Lung microvascular endothelial cell (primary cell): Measurements from ENCODE around the gene STAT5A. TPM values are rescaled to one million over a fixed set of nuclear protein-coding genes. Genes with fewer than 3 reads are reported as not detected.

Experiments used
- DNase-seq, 2 donors: peaks; one replicate each; pipeline versions ENCODE4 v3.0.0 to v3.0.0-alpha.2; 2010; ENCODE audit warnings: low read depth in 2 of 2
- total RNA-seq: library from RNA; depleted of rRNA; stranded (reverse); fragments of >200 nt; gene quantifications from 2 replicates; pipeline ENCODE4 v1.2.1, GENCODE V29; 2014

The STAT5A gene
- total RNA-seq, 1 donor from 2014 or later: 44.2 TPM

DNA sequence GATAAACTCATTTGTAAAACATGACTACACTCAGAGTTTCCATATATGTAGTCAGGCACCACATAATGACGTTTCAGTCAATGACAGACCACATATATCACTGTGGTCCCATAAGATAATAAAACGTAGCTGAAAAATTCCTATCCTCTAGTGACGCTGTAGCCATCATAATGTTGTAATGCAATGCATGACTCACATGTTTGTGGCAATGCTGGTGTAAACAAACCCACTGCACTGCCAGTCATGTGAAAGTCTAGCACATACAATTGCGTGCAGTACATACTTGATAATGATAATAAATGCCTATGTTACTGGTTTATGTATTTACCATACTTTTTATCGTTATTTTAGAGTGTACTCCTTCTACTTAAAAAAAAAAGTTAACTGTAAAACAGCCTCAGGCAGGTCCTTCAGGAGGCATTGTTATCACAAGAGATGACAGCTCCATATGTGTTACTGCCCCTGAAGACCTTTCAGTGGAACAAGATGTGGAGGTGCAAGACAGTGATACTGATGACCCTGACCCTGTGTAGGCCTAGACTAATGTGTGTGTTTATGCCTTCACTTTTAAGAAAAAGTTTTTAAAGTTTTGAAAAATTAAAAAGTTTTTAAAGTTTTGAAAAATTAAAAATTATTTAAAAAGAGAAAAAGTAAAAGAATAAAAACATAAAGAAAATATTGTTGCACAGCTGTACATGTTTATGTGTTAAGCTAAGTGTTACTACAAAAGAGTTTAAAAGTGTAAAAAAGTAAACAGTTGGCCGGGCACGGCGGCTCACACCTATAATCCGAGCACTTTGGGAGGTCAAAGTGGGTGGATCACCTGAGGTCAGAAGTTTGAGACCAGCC, 21.2 kb upstream of the STAT5A start:
- peak; percentile 56 to 80 for DNase-seq

DNA sequence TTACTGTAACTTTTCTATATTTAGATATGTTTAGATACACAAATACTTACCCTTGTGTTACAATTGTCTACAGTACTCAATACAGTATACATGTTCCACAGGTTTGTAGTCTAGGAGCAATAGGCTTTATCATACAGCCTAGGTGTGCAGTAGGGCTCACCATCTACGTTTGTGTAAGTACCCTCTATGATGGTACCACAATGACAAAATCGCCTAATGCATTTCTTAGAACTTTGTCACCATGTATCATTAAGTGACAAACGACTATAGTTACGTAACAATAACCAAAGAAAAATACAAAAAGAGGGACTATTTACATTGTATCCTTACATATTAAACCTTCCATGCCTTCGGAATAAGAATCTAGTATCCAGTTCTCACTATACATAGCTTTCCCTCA, 20.1 kb upstream of the STAT5A start:
- DNase-seq: no peak

DNA sequence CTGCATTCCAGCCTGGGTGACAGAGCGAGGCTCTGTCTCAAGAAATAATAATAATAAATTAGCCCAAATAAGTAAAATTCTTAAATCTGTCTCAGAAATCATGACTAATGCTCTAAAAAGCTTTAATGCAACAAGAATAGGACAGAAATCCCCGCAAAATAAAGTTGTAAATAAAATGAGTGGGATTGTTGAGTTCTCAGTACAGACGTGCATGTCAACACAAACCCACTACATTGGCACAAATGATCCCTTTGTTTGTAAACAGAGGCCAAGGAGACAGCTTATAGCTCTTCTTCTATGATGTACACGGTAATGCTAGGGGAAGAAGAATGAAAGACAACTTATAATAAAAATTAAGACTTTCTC, 18.1 kb upstream of the STAT5A start:
- DNase-seq: no peak

DNA sequence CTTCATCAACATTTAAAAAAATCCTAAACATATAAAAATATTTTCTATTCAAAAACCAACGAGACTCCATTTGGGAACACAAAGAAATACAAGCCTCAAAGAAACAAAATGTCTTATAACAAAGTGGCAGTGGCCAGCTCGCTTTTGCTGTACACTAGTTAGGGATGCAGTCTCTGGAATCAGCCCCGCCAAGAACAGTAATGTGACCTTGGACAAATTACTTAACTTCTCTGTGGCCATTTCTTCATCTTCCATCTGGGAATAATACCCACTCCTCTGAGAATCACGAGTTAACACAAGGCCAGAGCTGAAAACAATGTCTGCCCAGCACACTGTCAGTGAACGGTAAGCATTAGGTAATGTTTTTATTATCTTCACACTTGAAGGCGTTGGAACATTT, 17.7 kb upstream of the STAT5A start:
- no peak for DNase-seq

DNA sequence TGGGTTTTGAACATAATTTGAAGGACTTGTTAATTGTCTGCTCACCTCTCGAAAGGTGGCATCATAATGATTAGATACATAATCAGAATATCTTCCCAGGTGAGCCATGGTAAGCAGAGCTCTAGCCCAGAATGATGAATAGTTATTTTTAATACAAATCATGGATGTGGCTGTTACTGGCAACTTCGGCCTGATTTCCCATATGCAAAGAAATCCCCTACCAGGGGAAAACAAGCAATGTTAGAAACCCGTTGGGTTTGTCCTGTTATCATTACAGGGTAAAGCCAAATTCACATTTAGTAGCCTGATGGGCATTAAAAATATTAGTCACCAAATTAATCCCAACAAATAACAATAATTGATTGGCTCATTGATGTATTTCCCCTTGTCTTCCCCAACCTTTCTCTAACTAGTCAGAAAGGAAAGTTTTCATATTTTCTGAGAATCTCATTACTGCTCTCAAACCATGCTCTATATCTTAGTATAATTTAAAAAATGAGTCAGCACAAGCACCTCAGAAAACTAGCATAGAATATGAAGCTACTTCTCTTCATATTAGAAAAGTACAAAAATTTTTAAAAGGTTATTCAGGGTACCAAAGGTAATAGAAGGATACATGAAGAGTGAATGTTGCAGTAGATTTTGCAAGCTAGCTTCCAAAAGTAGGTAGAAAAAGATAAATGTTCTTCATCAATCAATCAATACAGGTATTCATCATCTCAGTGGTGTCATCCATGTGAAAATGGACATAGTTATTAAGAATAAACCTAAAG, 17.1 kb upstream of the STAT5A start:
- DNase-seq: no peak

DNA sequence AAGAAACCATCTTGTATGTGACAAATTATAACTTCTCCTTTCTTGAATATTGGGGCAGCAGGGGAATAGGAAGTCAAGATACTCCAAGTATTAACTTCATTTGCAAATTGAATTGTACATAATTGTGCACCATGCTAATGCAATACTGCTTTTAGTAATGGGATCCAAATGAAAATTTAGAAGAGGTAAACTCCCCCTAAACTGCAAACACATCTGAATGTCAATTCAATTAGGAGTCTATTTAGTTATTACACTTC, 16.6 kb upstream of the STAT5A start:
- no peak for DNase-seq

DNA sequence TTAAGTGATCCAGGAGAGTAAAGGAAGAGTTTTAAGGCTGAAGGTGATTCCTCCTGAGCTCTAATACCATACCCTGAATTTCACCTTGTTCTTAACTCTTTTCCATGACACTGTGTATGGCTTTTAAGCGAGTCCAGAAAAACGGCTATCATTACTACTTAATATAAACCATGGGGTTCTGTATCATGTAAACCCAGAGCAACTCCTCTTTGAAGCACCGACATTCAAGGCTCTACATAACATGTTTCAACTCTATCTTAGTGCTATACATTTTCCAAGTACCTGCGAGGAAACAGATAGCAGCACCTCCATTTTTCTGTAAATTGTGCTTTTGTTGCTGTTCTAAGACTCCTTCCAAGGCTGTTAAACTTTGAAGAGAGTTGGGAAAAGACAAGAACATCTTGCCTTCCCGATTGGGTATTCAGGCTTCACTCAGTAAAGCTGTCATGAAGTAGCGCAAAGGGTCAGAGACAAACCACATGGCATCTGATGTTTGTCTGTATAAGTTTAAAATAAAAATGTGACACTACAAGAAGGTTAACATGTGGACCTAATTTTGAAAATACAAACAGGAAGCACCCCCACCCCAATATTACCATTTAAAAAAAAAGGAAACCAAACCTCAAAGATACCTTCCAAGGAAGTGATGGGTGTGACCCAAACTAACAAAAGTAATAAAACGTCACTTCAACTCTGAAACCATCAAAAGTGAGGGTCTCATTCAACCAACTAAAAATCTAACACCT, 16.0 kb upstream of the STAT5A start:
- DNase-seq: no peak

DNA sequence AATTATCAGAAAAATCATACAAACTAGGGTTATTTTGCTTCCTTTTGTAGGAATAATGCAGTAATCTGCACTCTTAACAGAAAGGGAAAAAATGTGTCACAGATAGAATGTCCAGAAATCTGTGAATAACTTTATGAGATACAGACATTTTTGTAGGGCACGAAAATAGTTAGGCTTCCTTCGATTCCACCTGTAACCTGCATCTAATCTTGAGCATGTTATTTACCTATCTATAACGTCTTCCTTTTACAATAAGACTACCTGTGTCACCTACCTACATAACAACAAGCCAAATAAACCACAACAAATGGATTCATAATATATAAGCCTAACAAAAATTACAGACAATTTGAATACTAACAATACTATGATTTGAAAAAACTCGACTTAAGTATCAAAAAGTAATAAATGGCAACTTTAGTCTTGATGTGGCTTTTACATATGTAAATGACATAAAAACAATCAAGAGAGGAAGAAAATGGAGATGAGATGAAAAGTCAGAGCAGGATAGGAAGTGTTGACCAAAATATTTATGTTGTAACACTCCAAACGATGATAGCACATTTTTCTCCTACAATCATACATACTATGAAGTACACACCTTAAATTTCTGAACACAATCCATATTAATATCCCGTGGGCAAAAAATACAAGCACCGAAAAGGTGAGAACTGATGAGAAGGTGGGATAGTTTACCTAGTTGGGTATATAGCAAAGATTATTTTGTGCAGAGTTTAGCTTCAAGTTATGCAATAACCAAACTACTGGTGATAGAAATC, 14.6 kb upstream of the STAT5A start:
- no peak for DNase-seq

DNA sequence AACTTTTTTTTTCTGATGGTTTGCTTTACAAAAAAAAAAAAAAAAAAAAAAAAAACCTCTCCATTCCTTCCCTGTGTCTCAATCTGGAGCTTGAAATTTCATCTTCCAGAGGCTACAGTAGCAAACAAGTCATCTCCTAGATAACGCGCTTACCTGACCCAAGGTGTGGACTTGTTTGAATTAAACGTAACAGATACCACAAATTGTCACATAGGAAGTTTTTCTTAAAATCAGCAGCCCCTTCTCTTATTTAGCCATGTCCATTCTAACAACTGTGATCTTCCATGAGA, 14.1 kb upstream of the STAT5A start:
- DNase-seq: no peak

DNA sequence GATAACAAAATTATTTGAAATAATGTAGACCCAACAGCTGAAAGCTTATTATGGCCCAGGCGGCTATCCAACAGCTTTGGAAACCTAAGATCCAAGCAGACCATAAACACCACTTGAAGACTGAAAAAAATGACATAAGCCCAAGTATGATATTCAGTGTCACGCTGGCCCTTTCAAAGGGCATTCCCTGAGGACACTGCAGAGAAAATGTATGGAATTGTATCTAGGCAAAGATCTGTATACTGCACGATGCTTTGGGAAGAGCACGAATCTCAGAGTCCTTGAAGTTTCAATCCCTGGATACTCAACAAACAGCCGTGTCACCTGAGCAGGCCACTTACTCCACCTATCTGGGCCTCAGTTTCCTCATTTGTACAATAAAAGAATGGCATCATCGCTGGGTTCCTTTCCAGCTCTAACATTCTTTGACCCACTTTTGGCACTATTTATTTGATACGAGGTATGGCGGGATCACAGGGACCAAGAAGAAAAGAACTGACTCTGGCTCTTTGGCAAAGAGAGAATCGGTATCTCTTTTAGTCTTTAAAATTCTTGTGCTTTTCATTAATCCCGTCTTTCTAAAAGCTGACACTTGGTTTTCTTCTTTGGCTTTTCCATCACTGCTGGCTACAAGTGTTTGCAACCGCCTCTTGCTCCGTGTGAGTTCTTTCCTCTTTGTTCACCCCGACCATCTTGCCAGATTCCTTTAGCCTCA, 13.3 kb upstream of the STAT5A start:
- DNase-seq: no peak

DNA sequence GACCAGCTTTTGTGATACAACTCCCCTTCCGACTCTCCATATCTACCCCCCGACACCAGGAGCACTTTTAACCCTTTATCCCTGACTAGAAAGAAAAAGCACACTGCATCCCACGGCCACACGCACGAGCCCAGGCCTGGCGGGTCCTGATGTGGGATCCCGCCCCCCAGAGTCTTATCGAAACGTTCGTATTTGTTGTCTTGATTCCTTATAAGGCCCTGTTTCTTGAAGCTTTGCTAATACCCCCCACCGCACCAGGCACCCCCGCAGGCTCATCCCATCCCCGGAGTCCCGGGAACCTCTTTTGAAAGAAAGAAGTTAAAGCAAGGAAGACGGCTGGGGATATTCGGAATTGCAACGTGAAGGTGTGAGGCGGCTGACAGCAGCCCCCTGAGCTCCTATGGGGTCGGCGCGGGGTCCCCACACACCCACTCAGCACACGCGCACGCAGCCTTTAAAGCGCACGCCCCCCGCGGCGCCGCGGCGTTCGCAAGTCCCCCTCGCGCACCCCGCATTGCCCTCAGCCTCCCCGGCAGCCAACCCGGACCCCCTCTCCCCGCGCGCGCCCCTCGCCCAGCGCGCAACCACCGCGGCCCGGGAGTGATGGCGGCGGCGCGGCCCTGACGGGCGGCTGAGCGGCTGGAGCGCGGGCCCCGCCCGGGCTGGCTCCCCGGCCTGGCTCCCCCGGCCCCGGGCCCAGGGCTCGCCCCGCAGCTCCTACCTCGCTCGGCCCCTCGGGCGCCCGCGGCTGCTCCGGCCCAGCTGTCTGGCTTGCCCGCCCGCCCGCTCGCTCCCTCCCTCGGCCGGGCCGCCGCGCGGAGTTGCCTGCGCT, 12.6 kb upstream of the STAT5A start:
- peak; percentile 21 to 44 for DNase-seq

DNA sequence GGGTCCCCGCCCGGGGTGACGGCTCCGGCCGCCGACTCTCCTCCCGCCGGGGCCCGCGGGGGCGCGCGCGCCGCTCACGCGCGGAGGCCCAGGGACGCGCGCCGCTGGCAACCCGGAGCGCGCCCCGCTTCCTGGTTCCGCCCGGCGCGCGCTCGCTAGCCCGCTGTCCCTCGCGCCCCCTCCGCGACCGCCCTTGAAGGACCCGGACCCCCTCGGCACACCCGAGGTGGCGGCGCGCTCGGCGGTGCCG, 12.0 kb upstream of the STAT5A start, which contains the start of gene STAT5B:
Gene STAT5B (minus strand): TSS at position 33 of the 250 bp plus-strand sequence. CDS start 44,264 bp downstream, outside the sequence.
- DNase-seq: peak; percentile 71 to 82

DNA sequence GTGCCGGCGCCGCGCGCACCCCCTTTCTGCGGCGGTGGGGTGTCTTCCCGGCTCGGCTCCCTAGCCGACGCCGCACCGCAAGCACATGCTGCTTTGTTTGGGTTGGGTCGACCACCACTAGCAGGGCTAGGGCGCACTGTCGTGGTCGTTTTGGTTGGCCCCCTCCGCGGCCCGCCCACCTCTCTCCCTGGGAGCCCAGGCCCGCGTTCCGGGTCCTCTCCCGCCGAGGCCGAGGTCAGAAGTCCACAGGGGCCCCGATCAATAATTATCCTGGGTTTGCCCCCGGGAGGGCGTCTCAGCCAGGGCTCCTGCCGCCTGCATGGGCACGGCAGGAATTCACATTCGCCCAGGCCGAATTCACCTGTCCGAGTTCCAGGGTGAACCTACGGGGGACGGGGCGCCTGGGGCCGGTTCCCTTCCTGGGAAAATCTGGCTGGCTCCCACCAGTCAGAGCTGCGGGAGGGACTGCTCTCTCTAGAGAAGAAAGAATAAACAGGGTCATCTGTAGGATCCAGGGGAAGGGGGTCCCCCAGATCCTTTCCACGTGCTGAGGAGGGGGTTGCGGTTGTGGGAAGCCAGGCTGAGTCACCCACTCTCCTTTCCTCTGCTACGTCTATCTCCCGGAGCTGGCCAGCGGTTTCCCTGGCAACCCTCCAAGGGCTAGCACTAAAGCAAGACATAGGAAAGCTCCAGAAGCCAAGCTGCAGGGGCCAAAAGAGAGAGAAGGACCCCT, 11.5 kb upstream of the STAT5A start:
- DNase-seq: peak; percentile 63 to 88

DNA sequence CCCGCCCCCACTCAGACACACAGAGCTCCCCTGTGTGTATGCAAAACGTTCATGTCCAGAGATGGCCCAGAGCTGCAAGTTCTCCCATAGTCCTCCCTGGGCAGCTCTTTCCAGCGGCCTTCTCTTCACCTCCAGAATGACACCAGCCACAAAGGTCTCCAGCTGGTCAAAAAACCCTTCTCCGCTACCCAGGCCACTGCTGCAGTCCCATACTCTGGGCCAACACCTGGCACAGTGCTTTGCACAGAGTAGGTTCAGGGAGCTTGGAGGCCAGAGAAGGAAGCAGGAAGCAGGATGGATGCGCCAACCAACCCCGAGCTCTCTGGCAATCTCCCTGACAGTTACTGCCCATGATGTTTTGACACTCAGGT, 11.0 kb upstream of the STAT5A start:
- DNase-seq: peak in 1 of 2 donors; percentile 33

DNA sequence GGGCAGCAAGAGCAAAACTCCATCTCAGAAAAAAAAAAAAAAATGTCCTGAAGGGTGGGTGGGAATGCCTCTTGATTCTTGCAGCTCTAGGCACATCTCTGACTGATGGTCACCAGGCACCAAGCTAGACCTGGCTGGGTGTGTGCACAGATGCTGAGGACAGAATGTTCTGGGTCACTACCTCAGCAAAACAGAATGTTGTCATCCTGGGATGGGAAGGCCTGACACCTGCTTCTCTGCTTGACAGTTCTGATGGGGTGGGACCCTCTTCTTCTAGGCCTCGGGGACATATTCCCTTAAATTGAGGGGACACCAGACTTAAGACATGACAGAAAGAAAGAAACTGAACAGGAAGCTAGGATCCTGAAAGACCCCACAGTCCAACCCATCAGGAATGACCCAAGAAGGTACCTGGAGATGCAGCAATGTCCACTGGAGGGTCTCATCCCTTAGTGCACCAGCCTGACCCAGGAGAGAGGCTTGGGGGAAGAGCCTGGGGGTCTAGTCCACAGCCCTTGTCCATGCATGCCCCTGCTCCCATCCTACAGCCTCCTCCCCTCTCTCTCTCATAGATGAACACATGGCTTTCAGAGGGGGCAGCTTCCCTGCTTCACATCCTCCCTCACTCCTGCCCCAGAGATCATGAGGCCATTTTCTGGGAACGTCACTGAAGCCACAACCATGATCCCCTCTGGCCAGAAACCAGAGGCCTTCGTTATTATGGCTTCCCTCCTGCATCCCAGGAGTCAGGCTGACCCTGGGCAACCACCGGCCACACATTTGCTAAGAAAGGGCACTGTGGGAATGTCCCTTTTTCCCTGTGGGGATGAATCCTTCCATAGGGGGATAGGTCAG, 8.3 kb upstream of the STAT5A start:
- no peak for DNase-seq

DNA sequence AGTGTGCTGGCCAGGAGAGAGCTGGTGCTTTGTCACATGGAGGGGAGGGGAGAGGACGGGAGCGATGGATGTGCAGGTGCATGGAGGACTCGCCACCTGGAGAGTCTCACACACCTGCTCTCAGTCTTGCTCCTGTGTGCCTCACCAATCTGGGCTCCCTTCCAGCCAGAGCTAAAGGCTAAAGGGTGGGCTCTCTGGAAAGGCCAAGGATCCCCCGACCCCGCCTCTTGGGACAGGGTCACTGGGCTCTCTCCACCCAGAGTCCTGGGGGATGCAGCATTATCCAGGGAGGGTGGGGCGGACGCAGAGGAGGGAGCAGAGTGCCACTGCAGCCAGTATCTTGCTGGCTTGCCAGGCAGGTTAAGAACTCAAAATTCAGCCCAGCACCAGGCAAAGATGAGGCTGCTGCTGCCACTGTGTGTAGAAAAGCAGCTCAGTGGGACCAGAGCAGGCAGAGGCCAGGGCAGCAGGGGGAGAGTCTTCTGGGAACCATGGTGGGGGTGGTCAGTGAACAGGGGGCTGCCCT, 6.7 kb upstream of the STAT5A start:
- no peak for DNase-seq

DNA sequence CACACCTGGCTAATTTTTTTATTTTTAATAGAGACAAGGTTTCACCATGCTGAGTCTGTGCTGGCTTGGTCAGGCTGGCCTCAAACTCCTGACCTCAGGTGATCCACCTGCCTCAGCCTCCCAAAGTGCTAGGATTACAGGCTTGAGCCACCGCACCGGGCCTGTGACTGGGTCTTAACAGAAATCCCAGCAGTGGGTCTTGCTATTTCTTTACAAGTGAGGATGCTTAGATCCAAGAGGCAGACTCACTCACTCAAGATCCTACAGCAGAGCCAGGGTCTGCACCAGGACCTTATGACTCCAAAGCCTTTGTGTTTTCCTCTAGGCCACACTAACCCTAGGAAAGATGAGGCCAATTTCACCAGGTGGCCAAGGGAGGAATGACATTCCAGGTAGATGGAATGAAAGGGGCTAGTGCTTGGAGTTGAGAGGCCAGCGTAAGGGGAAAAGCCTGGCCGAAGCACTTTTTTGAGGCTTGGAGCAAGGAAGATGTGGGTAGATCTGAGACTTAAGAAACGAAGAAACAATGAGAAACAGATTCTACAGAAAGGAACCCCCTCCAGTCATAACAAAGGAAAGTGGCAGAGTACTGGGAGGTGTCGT, 5.7 kb upstream of the STAT5A start:
- no peak for DNase-seq
